Measurements from ENCODE around the gene ASPSCR1. TPM values are rescaled to one million over a fixed set of nuclear protein-coding genes. Genes with fewer than 3 reads are reported as not detected.

ASPSCR1 gene
- total and polyA plus RNA-seq, 9 of the 15 experiments (the other 6 are each of a cell fraction or from before 2014, with no cell fraction given): 0.90 to 36.9 (median 11.6) TPM

GRCh38 chr17:81976332-81977210 lies 858 bp upstream of the ASPSCR1 start (continued):
- TF ChIP-seq CEBPZ (IDR thresholded peaks at IDR 0.05; ENCODE audit: borderline replicate concordance, low read depth, low read length): no peak
- TF ChIP-seq HIVEP1 (CRISPR knock-in tag; IDR thresholded peaks at IDR 0.05): 0 out of 2 replicates have a peak, but pooled peaks have one; percentile 4
- TF ChIP-seq KDM5B (IDR thresholded peaks at IDR 0.05; ENCODE audit: insufficient replicate concordance, low read depth, low read length): peak; percentile 77
- TF ChIP-seq NFATC3 (IDR thresholded peaks at IDR 0.05): no peak
- TF ChIP-seq DEAF1 (CRISPR knock-in tag; IDR thresholded peaks at IDR 0.05): peak; percentile 16; the same call in 1 of the 2 replicates
- TF ChIP-seq FOXM1 (IDR thresholded peaks at IDR 0.05; ENCODE audit: low read depth): no peak
- TF ChIP-seq FOXM1 (CRISPR knock-in tag; IDR thresholded peaks at IDR 0.05; ENCODE audit: low read depth): 0 out of 2 replicates have a peak, but pooled peaks have one; percentile 61
- no peak for TF ChIP-seq HDAC3 (IDR thresholded peaks at IDR 0.05; ENCODE audit: borderline replicate concordance, partially characterized antibody)
- no peak for TF ChIP-seq POLR2B (IDR thresholded peaks at IDR 0.05; ENCODE audit: low read depth, partially characterized antibody)
- TF ChIP-seq FOXO4 (CRISPR knock-in tag; IDR thresholded peaks at IDR 0.05): no peak
- no peak for TF ChIP-seq RBM15 (IDR thresholded peaks at IDR 0.05; ENCODE audit: insufficient read depth, low read length)
- TF ChIP-seq RBM25 (IDR thresholded peaks at IDR 0.05; ENCODE audit: low read depth, low read length, severe bottlenecking): no peak
- no peak for TF ChIP-seq RAD21 (CRISPR knock-in tag; conservative IDR thresholded peaks at IDR 0.05 in 1 of 2, IDR thresholded peaks at IDR 0.05 in 1 of 2)
- no peak; a peak in 1 of 6 replicates for TF ChIP-seq ZBTB11 (CRISPR knock-in tag; IDR thresholded peaks at IDR 0.05)
- no peak for TF ChIP-seq MEF2D (tag; conservative IDR thresholded peaks at IDR 0.05; ENCODE audit: low read depth)

Measured in K562 (cell line).